Gastroesophageal sphincter (tissue), 4 donors: ENCODE measurements around the gene PTPN21. TPM values are rescaled to one million over a fixed set of nuclear protein-coding genes. Genes with fewer than 3 reads are reported as not detected.

Experiments
- ATAC-seq: fragments of 150-250 bp; one replicate; pipeline ENCODE4 v1.9.1; 2016; ENCODE audit warnings: mild to moderate bottlenecking, moderate library complexity
- H3K27ac ChIP-seq, 4 donors: fragments of 200-600 bp; sonication (generic) in 3 of 4; 1 replicate in 3 of 4; 2 replicates in 1 of 4; pipeline ENCODE4 v1.5.1; 2016 to 2019
- H3K27me3 ChIP-seq: fragments of 200-600 bp; sonication (generic); one replicate; pipeline ENCODE4 v1.5.1; 2019
- H3K36me3 ChIP-seq, 2 donors: fragments of 200-600 bp; sonication (generic); one replicate each; pipeline ENCODE4 v1.5.1; 2019; ENCODE audit warnings: control low read depth in 1 of 2
- H3K4me1 ChIP-seq, 3 donors: fragments of 200-600 bp; sonication (generic); 1 replicate in 2 of 3; 2 replicates in 1 of 3; pipeline ENCODE4 v1.5.1; 2016 to 2019; ENCODE audit warnings: control low read depth in 2 of 3
- H3K4me3 ChIP-seq, 2 donors: fragments of 200-600 bp; sonication (generic); one replicate each; pipeline ENCODE4 v1.5.1; 2019; ENCODE audit warnings: mild to moderate bottlenecking in 1 of 2, moderate library complexity in 1 of 2
- H3K9me3 ChIP-seq, 3 donors: fragments of 200-600 bp; sonication (generic); one replicate each; pipeline ENCODE4 v1.5.1; 2017 to 2019; ENCODE audit warnings: control low read depth in 2 of 3
- CTCF ChIP-seq, 4 experiments: fragments of 200-600 bp in 2 of 4; fragments of 450-650 bp in 2 of 4; sonication (generic) in 1 of 4; IDR thresholded peaks; one replicate each; pipeline ENCODE4 v1.5.1; 2017 to 2019; ENCODE audit warnings: antibody characterized with exemption in 4 of 4, mild to moderate bottlenecking in 2 of 4, moderate library complexity in 2 of 4
- EP300 ChIP-seq: sonication (generic); formaldehyde crosslinking; IDR thresholded peaks from one replicate; pipeline ENCODE4 v1.6.1; 2017; ENCODE audit warnings: antibody characterized with exemption, mild to moderate bottlenecking
- POLR2A ChIP-seq, 2 donors: fragments of 450-650 bp; IDR thresholded peaks; one replicate each; pipeline ENCODE4 v1.6.1; 2017; ENCODE audit warnings: antibody characterized with exemption in 2 of 2, mild to moderate bottlenecking in 2 of 2, moderate library complexity in 1 of 2
- POLR2AphosphoS5 ChIP-seq: sonication (generic); formaldehyde crosslinking; IDR thresholded peaks from one replicate; pipeline ENCODE4 v1.6.1; 2017; ENCODE audit warnings: antibody characterized with exemption
- WGBS, 2 donors: methylation state at CpG; one replicate each; pipeline ENCODE4 v1.1.5; 2018; ENCODE audit warnings: low coverage in 1 of 2; 5-methylcytosine and 5-hydroxymethylcytosine counted together
- total RNA-seq, 4 donors: library from RNA; depleted of rRNA; stranded (reverse); fragments of >200 nt; gene quantifications; one replicate each; pipeline ENCODE4 v1.1.0, GENCODE V29; 2016

Gene PTPN21
- total RNA-seq, result 10 to 100 TPM; 24.4 to 51.8 (median 32.2) TPM

- peaks cover 0 to 48% (median 3%) of the 10 kb centered on the region in 3 donors for H3K4me1 ChIP-seq
Observed at GRCh38 chr14:88554457-88555286, at the start of gene PTPN21. Gene PTPN21, minus strand, starts transcription at chr14:88555007. Its CDS starts 4,590 bp downstream, at chr14:88550417.

GRCh38 chr14:88604212-88604611 lies 49.4 kb upstream of the PTPN21 start:
- no peak overlapping the region for H3K4me3 ChIP-seq
- peaks cover 0 to 100% of the 10 kb centered on the region in 2 donors for H3K36me3 ChIP-seq

More at GRCh38 chr14:88554457-88555286, at the start of gene PTPN21:
- H3K36me3 ChIP-seq, result peaks cover 0 to 8% of the 10 kb centered on the region in 2 donors
- peak; percentile 92 for ATAC-seq
- peak within 1 kb of the TSS; percentile 65 to 94 (median 91) for H3K27ac ChIP-seq
- WGBS, 2 donors, result 0 to 1% methylated on average over 8 to 18 of the region's 103 CpGs
- no peaks in the 10 kb centered on the region for H3K27me3 ChIP-seq
- no peaks in the 10 kb centered on the region for H3K9me3 ChIP-seq
- peak within 1 kb of the TSS; percentile 48 to 77 for H3K4me3 ChIP-seq
- TF ChIP-seq EP300 (no peak), POLR2A (IDR thresholded peaks at IDR 0.05) (peak; percentile 63 to 71), POLR2AphosphoS5 (peak; percentile 27)

GRCh38 chr14:88599761-88600439 lies 45.1 kb upstream of the PTPN21 start:
- no peaks in the 10 kb centered on the region for H3K27me3 ChIP-seq
- no peak overlapping the region for H3K27ac ChIP-seq
- peaks cover 0 to 99% of the 10 kb centered on the region in 2 donors for H3K36me3 ChIP-seq
- no peaks in the 10 kb centered on the region for H3K4me1 ChIP-seq
- ATAC-seq, result no peak
- no peak overlapping the region for H3K4me3 ChIP-seq
- 83 to 89% methylated on average over 5 to 9 of the region's 10 CpGs for WGBS, 2 donors
- TF ChIP-seq POLR2A (IDR thresholded peaks at IDR 0.05) (no peak), POLR2AphosphoS5 (no peak), CTCF (IDR thresholded peaks at IDR 0.05) (no peak), EP300 (no peak)
- no peaks in the 10 kb centered on the region for H3K9me3 ChIP-seq

More at GRCh38 chr14:88604212-88604611, 49.4 kb upstream of the PTPN21 start:
- Histone ChIP-seq H3K9me3 (no peaks in the 10 kb centered on the region), H3K4me1 (no peaks in the 10 kb centered on the region), H3K27ac (no peak overlapping the region), H3K27me3 (no peaks in the 10 kb centered on the region)
- TF ChIP-seq CTCF (IDR thresholded peaks at IDR 0.05), result no peak
- no peak for TF ChIP-seq POLR2A (IDR thresholded peaks at IDR 0.05)
- TF ChIP-seq POLR2AphosphoS5, result no peak
- TF ChIP-seq EP300, result no peak
- ATAC-seq, result no peak

GRCh38 chr14:88599326-88599725 lies 44.5 kb upstream of the PTPN21 start:
- no peak for ATAC-seq
- no peak for TF ChIP-seq POLR2A (IDR thresholded peaks at IDR 0.05)
- no peak for TF ChIP-seq EP300
- TF ChIP-seq POLR2AphosphoS5, result no peak
- TF ChIP-seq CTCF (IDR thresholded peaks at IDR 0.05), result no peak
- H3K27me3 ChIP-seq, result no peaks in the 10 kb centered on the region
- no peaks in the 10 kb centered on the region for H3K9me3 ChIP-seq
- H3K27ac ChIP-seq, result no peak overlapping the region
- no peak overlapping the region for H3K4me3 ChIP-seq
- 85 to 95% methylated on average over 7 to 8 of the region's 8 CpGs for WGBS, 2 donors
- H3K4me1 ChIP-seq, result no peaks in the 10 kb centered on the region
- H3K36me3 ChIP-seq, result peaks cover 0 to 99% of the 10 kb centered on the region in 2 donors

GRCh38 chr14:88598097-88598675 lies 43.4 kb upstream of the PTPN21 start:
- Histone ChIP-seq H3K4me1 (no peaks in the 10 kb centered on the region), H3K36me3 (peaks cover 0 to 99% of the 10 kb centered on the region in 2 donors), H3K9me3 (no peaks in the 10 kb centered on the region), H3K27me3 (no peaks in the 10 kb centered on the region), H3K27ac (no peak overlapping the region), H3K4me3 (no peak overlapping the region)
- TF ChIP-seq CTCF (IDR thresholded peaks at IDR 0.05) (no peak), POLR2A (IDR thresholded peaks at IDR 0.05) (no peak), EP300 (no peak), POLR2AphosphoS5 (no peak)
- 71 to 93% methylated on average over 2 of the region's 2 CpGs for WGBS, 2 donors
- no peak for ATAC-seq
